Measurements from ENCODE around the gene COL25A1.

The COL25A1 gene

GRCh38 chr4:109291707-109292238 is 10.7 kb downstream of the COL25A1 start:
- no peak for DNase-seq (ENCODE audit: low spot score)

GRCh38 chr4:109290918-109291317 is 11.5 kb downstream of the COL25A1 start:
- DNase-seq (ENCODE audit: low spot score): no peak

GRCh38 chr4:109278594-109279031 is 23.8 kb downstream of the COL25A1 start:
- DNase-seq (ENCODE audit: low spot score): no peak

- DNase-seq (ENCODE audit: low spot score): no peak
Observed at GRCh38 chr4:109276482-109277095, 25.9 kb downstream of the COL25A1 start.

- no peak for DNase-seq (ENCODE audit: low spot score)
Observed at GRCh38 chr4:109275066-109275745, 27.3 kb downstream of the COL25A1 start.

GRCh38 chr4:109266891-109267290 is 35.6 kb downstream of the COL25A1 start:
- no peak for DNase-seq (ENCODE audit: low spot score)

GRCh38 chr4:109266236-109266635 is 36.2 kb downstream of the COL25A1 start:
- DNase-seq (ENCODE audit: low spot score): no peak

GRCh38 chr4:109263721-109264120 is 38.7 kb downstream of the COL25A1 start:
- DNase-seq (ENCODE audit: low spot score): no peak

- DNase-seq (ENCODE audit: low spot score): no peak
Observed at GRCh38 chr4:109256818-109257217, 45.6 kb downstream of the COL25A1 start.

- no peak for DNase-seq (ENCODE audit: low spot score)
Observed at GRCh38 chr4:109254845-109255244, 47.6 kb downstream of the COL25A1 start.

- DNase-seq (ENCODE audit: low spot score): no peak
Observed at GRCh38 chr4:109251396-109251795, 51.1 kb downstream of the COL25A1 start.

- DNase-seq (ENCODE audit: low spot score): no peak
Observed at GRCh38 chr4:109248322-109248900, 54.0 kb downstream of the COL25A1 start.

GRCh38 chr4:109243871-109244270 is 58.6 kb downstream of the COL25A1 start:
- DNase-seq (ENCODE audit: low spot score): no peak

- DNase-seq (ENCODE audit: low spot score): no peak
Observed at GRCh38 chr4:109238746-109239145, 63.7 kb downstream of the COL25A1 start.

GRCh38 chr4:109235683-109236082 is 66.8 kb downstream of the COL25A1 start:
- DNase-seq (ENCODE audit: low spot score): no peak

- DNase-seq (ENCODE audit: low spot score): no peak
Observed at GRCh38 chr4:109234596-109234995, 67.9 kb downstream of the COL25A1 start.

GRCh38 chr4:109233570-109233969 is 68.9 kb downstream of the COL25A1 start:
- DNase-seq (ENCODE audit: low spot score): no peak

GRCh38 chr4:109232681-109233080 is 69.8 kb downstream of the COL25A1 start:
- no peak for DNase-seq (ENCODE audit: low spot score)

- DNase-seq (ENCODE audit: low spot score): no peak
Observed at GRCh38 chr4:109231331-109231730, 71.1 kb downstream of the COL25A1 start.

- no peak for DNase-seq (ENCODE audit: low spot score)
Observed at GRCh38 chr4:109229028-109229427, 73.4 kb downstream of the COL25A1 start.

GRCh38 chr4:109218288-109218687 is 84.2 kb downstream of the COL25A1 start:
- no peak for DNase-seq (ENCODE audit: low spot score)

- no peak for DNase-seq (ENCODE audit: low spot score)
Observed at GRCh38 chr4:109216085-109216696, 86.3 kb downstream of the COL25A1 start.

GRCh38 chr4:109215506-109215905 is 87.0 kb downstream of the COL25A1 start:
- no peak for DNase-seq (ENCODE audit: low spot score)

All from putamen (tissue), 1 donor.